H9 (cell line): ENCODE results near the gene GPR35. TPM values are rescaled to one million over a fixed set of nuclear protein-coding genes. Genes with fewer than 3 reads are reported as not detected.

Experiments
- DNase-seq: peaks from one replicate; pipeline ENCODE4 v3.0.0-alpha.2; 2017
- H2AFZ ChIP-seq: one replicate; pipeline ENCODE4 v1.6.1; 2013; ENCODE audit warnings: mild to moderate bottlenecking, low read length, control low read depth, moderate library complexity
- H2AK5ac ChIP-seq: 2 replicates; pipeline ENCODE4 v1.6.1; 2013; ENCODE audit warnings: low read length, control low read depth, mixed read lengths; ENCODE audit not compliant: insufficient read length
- H2BK120ac ChIP-seq: one replicate; pipeline ENCODE4 v1.6.1; 2013; ENCODE audit warnings: low read depth, mild to moderate bottlenecking, low read length, control low read depth, inconsistent platforms; ENCODE audit not compliant: poor library complexity, severe bottlenecking
- H2BK12ac ChIP-seq: 2 replicates; pipeline ENCODE4 v1.6.1; 2013; ENCODE audit warnings: low read length, control low read depth, mixed read lengths, low read depth; ENCODE audit not compliant: insufficient read length
- H2BK15ac ChIP-seq: 2 replicates; pipeline ENCODE4 v1.6.1; 2013; ENCODE audit warnings: low read depth, low read length, control low read depth
- H2BK20ac ChIP-seq: one replicate; pipeline ENCODE4 v1.6.1; 2013; ENCODE audit warnings: low read depth, mild to moderate bottlenecking, low read length, control low read depth, inconsistent platforms; ENCODE audit not compliant: poor library complexity, severe bottlenecking
- H2BK5ac ChIP-seq: 2 replicates; pipeline ENCODE4 v1.6.1; 2013; ENCODE audit warnings: low read length, control low read depth, mixed read lengths; ENCODE audit not compliant: insufficient read length
- H3K14ac ChIP-seq: 2 replicates; pipeline ENCODE4 v1.6.1; 2013; ENCODE audit warnings: low read length, control low read depth; ENCODE audit not compliant: insufficient read depth
- H3K18ac ChIP-seq: 2 replicates; pipeline ENCODE4 v1.6.1; 2013; ENCODE audit warnings: low read depth, mild to moderate bottlenecking, mixed read lengths, low read length, control low read depth; ENCODE audit not compliant: insufficient read length
- H3K23ac ChIP-seq: 2 replicates; pipeline ENCODE4 v1.6.1; 2013; ENCODE audit warnings: low read length, control low read depth, mixed read lengths, low read depth; ENCODE audit not compliant: insufficient read length
- H3K23me2 ChIP-seq: 2 replicates; pipeline ENCODE4 v1.6.1; 2013; ENCODE audit warnings: low read depth, mild to moderate bottlenecking, mixed read lengths, low read length, control low read depth; ENCODE audit not compliant: insufficient read length, poor library complexity, severe bottlenecking
- H3K27ac ChIP-seq: 2 replicates; pipeline ENCODE4 v1.5.1; 2013; ENCODE audit warnings: low read length, control low read depth, mixed read lengths, low read depth; ENCODE audit not compliant: insufficient read length
- H3K27me3 ChIP-seq: 2 replicates; pipeline ENCODE4 v1.6.1; 2013; ENCODE audit warnings: low read length, control low read depth, inconsistent platforms; ENCODE audit not compliant: insufficient read depth
- H3K4ac ChIP-seq: 2 replicates; pipeline ENCODE4 v1.6.1; 2013; ENCODE audit warnings: low read depth, mild to moderate bottlenecking, control low read depth, inconsistent platforms, low read length, moderate library complexity
- H3K4me1 ChIP-seq: 2 replicates; pipeline ENCODE4 v1.6.1; 2013; ENCODE audit warnings: low read length, control low read depth, inconsistent platforms; ENCODE audit not compliant: insufficient read depth
- H3K4me2 ChIP-seq: 2 replicates; pipeline ENCODE4 v1.6.1; 2013; ENCODE audit warnings: low read length, control low read depth, mixed read lengths; ENCODE audit not compliant: insufficient read length, insufficient read depth
- H3K56ac ChIP-seq: 2 replicates; pipeline ENCODE4 v1.6.1; 2013; ENCODE audit warnings: low read depth, mild to moderate bottlenecking, mixed read lengths, low read length, control low read depth; ENCODE audit not compliant: insufficient read length
- H3K79me1 ChIP-seq: 2 replicates; pipeline ENCODE4 v1.6.1; 2013; ENCODE audit warnings: low read depth, mild to moderate bottlenecking, moderate library complexity, low read length, control low read depth, inconsistent platforms; ENCODE audit not compliant: insufficient read depth, poor library complexity, severe bottlenecking
- H3K79me2 ChIP-seq: 2 replicates; pipeline ENCODE4 v1.6.1; 2013; ENCODE audit warnings: low read length, control low read depth, inconsistent platforms; ENCODE audit not compliant: insufficient read depth
- H3K9ac ChIP-seq: 2 replicates; pipeline ENCODE4 v1.6.1; 2013; ENCODE audit warnings: low read length, control low read depth, mixed read lengths; ENCODE audit not compliant: insufficient read length; ENCODE audit errors: extremely low read depth
- H3K9me3 ChIP-seq: one replicate; pipeline ENCODE4 v1.6.1; 2013; ENCODE audit warnings: low read depth, low read length, inconsistent platforms; ENCODE audit not compliant: control insufficient read depth
- H3T11ph ChIP-seq: one replicate; pipeline ENCODE4 v1.6.1; 2013; ENCODE audit warnings: mild to moderate bottlenecking, low read length, control low read depth, inconsistent platforms
- H4K20me1 ChIP-seq: one replicate; pipeline ENCODE4 v1.6.1; 2013; ENCODE audit not compliant: control insufficient read depth, insufficient read length, insufficient read depth
- H4K5ac ChIP-seq: 2 replicates; pipeline ENCODE4 v1.6.1; 2013; ENCODE audit warnings: low read depth, mild to moderate bottlenecking, mixed read lengths, low read length, control low read depth; ENCODE audit not compliant: insufficient read length
- H4K8ac ChIP-seq: replicated peaks from 2 replicates; pipeline ENCODE4 v1.6.1; 2013; ENCODE audit warnings: low read length, control low read depth, mixed read lengths, low read depth; ENCODE audit not compliant: insufficient read length
- H4K91ac ChIP-seq: 2 replicates; pipeline ENCODE4 v1.6.1; 2013; ENCODE audit warnings: low read depth, mild to moderate bottlenecking, moderate library complexity, mixed read lengths, low read length, control low read depth; ENCODE audit not compliant: insufficient read length
- H3K27ac Mint-ChIP-seq, 3 experiments: 2 replicates in 2 of 3; 3 replicates in 1 of 3; pipeline ENCODE4 v1.8.0; 2020 to 2021; ENCODE audit warnings: mixed read lengths in 3 of 3, mild to moderate bottlenecking in 1 of 3, moderate library complexity in 1 of 3
- H3K27me3 Mint-ChIP-seq: 2 replicates; pipeline ENCODE4 v1.8.0; 2021; ENCODE audit warnings: low read depth, mild to moderate bottlenecking, moderate library complexity, mixed read lengths
- H3K36me3 Mint-ChIP-seq, 3 experiments: 2 replicates in 2 of 3; 3 replicates in 1 of 3; pipeline ENCODE4 v1.8.0; 2020 to 2021; ENCODE audit warnings: low read depth in 3 of 3, mixed read lengths in 3 of 3; ENCODE audit not compliant: insufficient read depth in 1 of 3
- H3K4me1 Mint-ChIP-seq, 2 experiments: 2 replicates each; pipeline ENCODE4 v1.8.0; 2020; ENCODE audit warnings: mixed read lengths in 2 of 2
- H3K4me3 Mint-ChIP-seq, 2 experiments: 2 replicates in 1 of 2; 3 replicates in 1 of 2; pipeline ENCODE4 v1.8.0; 2020 to 2021; ENCODE audit warnings: mild to moderate bottlenecking in 2 of 2, mixed read lengths in 2 of 2, moderate library complexity in 1 of 2
- H3K9me3 Mint-ChIP-seq, 2 experiments: 2 replicates in 1 of 2; 3 replicates in 1 of 2; pipeline ENCODE4 v1.8.0; 2020; ENCODE audit warnings: mild to moderate bottlenecking in 2 of 2, mixed read lengths in 2 of 2, moderate library complexity in 1 of 2
- CTCF ChIP-seq: fragments of 200-600 bp; sonication (generic); conservative IDR thresholded peaks from 3 replicates; pipeline ENCODE4 v1.8.0; 2021; ENCODE audit warnings: antibody characterized with exemption, mild to moderate bottlenecking
- WGBS: extraction: QIAGEN DNeasy Blood & Tissue Kit; methylation state at CpG from one replicate; pipeline ENCODE4 v1.1.7; 2013; ENCODE audit warnings: missing lambda C conversion rate, low lambda C conversion rate, mixed read lengths; ENCODE audit not compliant: insufficient read length; ENCODE audit errors: extremely low coverage; 5-methylcytosine and 5-hydroxymethylcytosine counted together
- total RNA-seq: library from RNA; stranded (reverse); gene quantifications from 2 replicates; pipeline ENCODE4 v1.2.1, GENCODE V29; 2021

Gene GPR35
- total RNA-seq, 1 experiment from 2014 or later, result 1.4 TPM

- Mint-ChIP-seq H3K9me3 (no peaks in the 10 kb centered on the region), H3K27me3 (no peaks in the 10 kb centered on the region; the same call in 1 of the 2 replicates), H3K36me3 (peaks cover 0 to 7% (median 0%) of the 10 kb centered on the region in 3 experiments; a peak in 2 of 7 replicates), H3K4me1 (no peaks in the 10 kb centered on the region; a peak in 1 of 4 replicates), H3K4me3 (no peak overlapping the region), H3K27ac (no peak overlapping the region; a peak in 1 of 7 replicates)
- DNase-seq, result no peak
- Histone ChIP-seq H3K4me2 (no peak overlapping the region), H3K27me3 (no peaks in the 10 kb centered on the region), H4K91ac (no peak overlapping the region), H2BK5ac (no peak overlapping the region), H2AFZ (no peak overlapping the region), H3K27ac (no peak overlapping the region), H3K79me1 (no peaks in the 10 kb centered on the region), H4K8ac (no peak overlapping the region), H3K9ac (no peak overlapping the region), H3K79me2 (no peaks in the 10 kb centered on the region), H4K5ac (no peak overlapping the region), H3K18ac (no peak overlapping the region), H3K23me2 (no peaks in the 10 kb centered on the region), H3K4me1 (no peaks in the 10 kb centered on the region), H3K23ac (no peak overlapping the region), H3K4ac (no peak overlapping the region), H3K14ac (no peak overlapping the region), H4K20me1 (no peaks in the 10 kb centered on the region), H2BK120ac (no peak overlapping the region), H2AK5ac (no peak overlapping the region), H2BK15ac (no peak overlapping the region), H2BK12ac (no peak overlapping the region), H2BK20ac (no peak overlapping the region), H3K56ac (no peak overlapping the region), H3K9me3 (no peaks in the 10 kb centered on the region), H3T11ph (no peak overlapping the region)
- WGBS, result no CpG with 5 or more reads among the region's 20 CpGs
- no peak for TF ChIP-seq CTCF
Observed at GRCh38 chr2:240601061-240601830, 24.0 kb upstream of the GPR35 start.
